Inflammatory macrophage treated with lipopolysaccharide for 1 hour (primary cell): ENCODE measurements around the gene EYA3.
A peak's percentile ranks its signal among the peaks of the same experiment; 100 is the strongest.

Experiments
- DNase-seq, 2 donors: peaks; one replicate each; pipeline ENCODE4 v3.0.0-alpha.2; 2020 to 2022

EYA3 gene

DNA sequence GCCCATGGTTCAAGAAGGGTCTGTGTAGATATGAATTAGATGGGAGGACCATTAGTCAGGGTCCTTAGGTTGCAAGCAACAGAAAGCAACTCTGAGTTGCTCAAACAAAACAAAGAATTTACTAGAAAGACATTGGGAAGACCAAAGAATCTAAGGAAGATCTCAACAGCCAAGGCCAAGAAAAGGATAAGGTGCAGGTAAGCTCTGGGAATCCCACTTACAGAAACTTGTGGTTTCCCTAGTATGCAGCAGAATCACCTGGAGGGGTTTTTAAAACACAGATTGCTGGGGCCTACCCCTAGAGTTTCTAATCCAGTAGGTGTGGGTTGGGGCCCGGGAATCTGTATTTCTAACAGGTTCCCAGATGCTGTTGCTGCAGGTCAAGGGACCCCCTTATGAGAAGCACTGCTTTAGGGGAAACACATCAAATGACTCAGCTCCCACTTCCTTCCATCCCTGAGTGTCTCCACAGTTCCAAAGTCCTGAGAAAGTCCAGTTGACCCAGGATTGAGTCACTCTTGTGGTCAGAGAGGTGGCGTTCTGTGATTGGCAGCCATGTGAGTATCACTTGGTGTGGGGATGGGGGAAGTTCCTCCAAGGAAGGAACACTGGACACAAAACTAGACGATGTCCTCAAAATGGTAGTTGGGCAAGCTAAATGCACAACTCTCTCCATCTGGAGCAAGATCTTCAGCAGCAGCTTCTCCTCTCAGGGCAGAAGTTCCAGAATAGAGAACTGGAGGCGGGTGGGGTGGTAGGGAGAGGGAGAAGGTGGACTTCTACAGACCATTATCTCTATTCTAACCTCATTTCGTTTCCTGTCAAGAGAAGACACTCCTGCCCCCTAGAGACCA is 24.2 kb upstream of the EYA3 start:
- peak; percentile 97 to 100 for DNase-seq

DNA sequence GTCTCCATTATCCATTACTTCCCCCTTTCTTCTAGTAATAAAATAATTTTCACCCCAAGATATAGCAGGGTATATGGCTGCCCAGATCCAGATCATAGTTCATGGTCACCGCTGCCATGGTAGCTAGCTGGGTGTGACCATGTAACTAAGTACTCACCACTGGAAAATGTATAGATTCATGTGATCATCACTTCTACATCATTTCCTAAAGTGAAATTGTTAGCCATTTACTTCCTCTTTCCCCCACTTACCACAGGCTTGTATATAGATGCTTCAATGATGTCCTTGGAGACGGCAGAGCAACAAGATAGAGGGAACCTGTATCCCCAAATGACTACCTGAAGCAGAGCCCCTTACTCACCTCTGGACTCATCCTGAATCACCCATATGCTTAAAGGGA is 22.7 kb upstream of the EYA3 start:
- peak; percentile 88 to 97 for DNase-seq

DNA sequence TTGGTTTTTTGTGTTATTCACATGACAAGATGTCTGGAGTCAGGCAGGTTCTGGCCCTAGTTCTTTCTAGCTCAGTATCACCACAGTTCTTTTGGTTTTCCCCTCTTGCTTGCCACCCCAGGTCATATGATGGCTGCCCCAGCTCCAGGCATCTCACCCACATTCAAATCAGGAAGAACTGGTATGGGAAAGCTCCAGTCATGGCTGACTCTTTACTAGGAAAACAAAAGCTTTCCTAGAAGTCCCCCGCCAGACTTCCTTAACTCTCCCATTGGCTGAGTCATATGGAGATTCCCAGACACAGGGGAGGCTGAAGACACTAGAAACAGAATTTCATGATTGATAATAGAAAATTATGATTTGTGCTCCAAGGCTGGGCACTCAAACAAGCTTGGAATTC is 22.1 kb upstream of the EYA3 start:
- peak; percentile 87 to 96 for DNase-seq

DNA sequence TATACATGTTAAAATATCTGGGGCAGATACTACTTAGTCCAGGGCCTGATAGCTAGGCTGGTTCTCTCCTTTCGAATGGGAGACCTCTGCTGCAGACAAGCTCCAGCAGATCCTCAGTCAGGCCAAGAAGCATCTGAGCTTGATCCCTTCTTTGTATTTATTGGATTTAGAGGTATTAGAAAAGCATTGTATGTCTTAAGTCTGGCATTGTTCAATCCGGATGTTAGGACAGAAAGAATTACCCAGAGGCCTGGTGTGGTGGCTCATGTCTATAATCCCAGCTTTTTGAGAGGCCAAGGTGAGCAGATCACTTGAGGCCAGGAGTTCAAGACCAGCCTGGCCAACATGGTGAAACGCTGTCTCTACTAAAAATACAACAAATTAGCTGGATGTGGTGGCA is 21.2 kb upstream of the EYA3 start:
- no peak for DNase-seq

DNA sequence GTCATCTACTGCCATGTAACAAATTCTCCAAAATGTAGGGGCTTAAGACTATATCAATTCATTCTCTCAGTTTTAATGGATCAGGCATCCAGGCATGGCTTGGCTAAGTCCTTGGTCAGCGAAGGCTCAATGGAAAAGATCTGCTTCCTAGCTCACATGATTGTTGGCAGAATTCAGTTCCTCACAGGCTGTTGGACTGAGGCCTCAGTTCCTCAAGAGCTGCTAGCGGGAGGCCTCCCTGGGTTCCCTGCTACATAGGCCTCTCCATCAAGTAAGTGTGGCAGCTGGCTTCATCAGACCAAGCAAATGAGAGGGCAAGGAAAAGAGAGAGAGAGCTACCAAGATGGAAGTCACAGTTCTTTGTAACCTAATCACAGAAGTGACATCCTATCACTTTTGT is 19.6 kb upstream of the EYA3 start:
- no peak for DNase-seq

DNA sequence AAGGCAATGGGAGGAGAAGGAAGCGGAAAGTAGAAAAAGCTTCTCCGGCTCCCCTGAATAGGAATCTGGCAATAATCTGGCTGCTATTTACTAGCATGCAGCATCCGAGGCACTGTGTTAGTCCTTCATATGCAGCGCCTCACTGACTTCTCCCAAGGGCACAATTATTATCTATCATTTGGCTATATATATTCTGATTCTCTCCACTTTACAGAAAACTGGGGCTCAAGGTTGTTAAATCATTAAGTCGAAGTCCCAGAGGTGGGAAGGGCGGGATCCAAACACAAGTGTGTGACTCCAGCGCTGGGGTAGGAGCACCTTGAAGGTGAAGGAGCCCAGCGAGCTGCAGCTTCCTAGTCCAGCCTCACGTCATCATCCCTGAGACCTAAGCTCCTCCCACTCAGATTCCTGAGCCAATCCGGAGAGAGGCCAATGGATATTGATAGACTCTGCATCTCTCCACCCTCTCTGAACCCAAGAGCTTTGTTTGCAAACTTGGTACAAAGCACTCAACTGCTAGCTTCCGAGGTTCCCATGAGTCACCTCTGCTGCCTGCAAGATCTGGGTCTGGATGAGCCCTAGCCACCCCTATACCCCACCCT is 16.6 kb upstream of the EYA3 start:
- DNase-seq: no peak

DNA sequence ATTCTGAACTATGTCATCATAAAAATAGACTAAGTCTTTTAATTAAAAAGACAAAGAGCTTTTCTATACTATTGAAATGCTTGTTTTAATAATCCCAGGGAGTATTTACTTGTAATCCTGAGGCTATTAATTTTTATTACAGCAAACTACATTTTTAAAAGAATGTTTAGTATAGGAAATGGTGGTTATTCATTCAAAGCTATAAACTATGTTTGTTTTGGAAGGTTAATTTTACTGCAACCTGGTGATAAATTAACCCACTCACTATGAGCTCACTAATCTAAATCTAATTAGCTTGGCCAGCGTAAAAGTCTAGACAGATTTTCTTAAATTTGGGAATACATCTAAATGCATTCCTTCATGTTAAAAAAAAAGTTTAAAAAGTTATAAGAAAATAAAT is 13.8 kb upstream of the EYA3 start:
- DNase-seq: no peak

DNA sequence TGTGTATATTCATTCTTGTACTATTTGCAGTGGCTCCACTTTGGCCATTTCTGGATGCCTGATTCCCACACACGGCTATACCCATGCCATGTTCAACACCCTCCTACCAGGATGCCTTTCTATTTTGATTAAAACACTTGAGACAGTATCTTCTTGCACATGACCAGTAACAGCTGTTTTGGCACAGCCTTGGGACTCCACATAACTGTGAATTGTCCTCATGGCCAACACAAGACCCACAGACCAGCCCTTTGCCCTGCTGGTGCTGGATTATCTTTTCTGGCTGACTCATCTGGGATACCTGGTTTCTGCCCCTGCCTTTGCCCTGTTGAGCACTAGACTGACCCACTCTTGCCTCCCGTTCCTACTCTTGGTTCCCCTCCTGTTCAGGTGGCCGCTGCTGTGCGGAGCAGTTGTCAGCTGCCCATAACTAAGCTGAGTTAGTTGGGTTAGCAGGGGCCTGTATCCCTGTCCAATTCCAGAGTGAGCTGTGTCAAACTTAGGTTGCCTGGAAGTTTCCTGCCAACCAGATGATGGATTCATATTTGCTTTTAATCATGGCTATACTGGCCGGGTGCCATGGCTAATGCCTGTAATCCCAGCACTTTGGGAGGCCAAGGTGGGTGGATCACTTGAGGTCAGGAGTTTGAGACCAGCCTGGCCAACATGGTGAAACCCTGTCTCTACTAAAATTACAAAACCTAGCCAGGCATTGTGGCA is 10.8 kb upstream of the EYA3 start:
- no peak for DNase-seq

DNA sequence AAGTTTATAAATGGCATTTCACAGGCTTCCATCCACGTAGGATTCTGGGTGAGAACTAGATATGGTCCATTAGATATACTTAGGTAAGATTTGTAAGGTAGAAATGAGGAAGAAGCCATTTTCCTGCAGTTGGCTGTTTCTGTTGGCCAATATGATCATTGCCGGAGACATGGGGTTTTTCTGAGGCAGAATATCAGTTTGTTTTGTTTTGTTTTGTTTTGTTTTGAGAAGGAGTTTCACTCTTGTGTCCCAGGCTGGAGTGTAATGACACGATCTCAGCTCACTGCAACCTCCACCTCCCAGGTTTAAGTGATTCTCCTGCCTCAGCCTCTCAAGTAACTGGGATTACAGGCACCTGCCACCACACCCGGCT is 8.7 kb upstream of the EYA3 start:
- no peak for DNase-seq

DNA sequence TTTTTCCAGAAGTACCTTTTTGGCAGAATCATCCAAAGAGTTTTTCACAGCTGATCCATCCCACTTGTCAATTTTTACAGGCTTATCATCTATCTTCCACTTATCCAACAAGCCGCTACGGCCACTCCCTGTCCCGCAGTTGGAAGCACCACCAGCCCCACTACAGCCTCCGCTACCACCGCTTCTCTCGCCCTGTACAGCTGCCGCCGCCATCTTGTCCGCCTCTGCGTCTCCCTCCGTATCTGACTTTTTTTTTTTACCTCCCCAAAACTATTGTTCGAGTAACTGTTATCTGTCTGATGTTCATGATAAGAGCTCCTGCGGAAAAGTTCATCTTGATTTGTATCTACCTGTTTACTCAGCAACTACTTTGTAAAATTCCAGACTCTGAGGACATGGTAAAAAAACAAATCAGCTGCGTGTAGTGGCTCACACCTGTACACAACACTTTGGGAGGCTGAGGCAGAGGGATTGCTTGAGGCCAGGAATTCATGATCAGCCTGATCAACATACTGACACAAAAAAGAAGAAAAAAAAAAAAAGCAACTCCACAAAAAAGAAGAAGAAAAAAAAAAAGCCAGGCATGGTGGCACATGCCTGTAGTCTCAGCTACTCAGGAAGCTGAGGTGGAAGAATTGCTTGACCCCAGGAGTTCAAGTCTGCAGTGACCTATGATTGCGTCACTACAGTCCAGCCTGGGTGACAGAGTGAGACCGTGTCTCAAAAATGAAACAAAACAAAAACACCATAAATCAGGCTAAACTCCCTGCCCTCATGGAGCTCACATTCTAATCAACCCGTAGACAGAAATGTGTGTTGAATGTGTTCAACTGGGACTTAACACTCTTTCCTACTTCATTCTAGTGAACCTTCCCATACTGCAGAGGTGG is 8.0 kb upstream of the EYA3 start:
- DNase-seq: no peak

DNA sequence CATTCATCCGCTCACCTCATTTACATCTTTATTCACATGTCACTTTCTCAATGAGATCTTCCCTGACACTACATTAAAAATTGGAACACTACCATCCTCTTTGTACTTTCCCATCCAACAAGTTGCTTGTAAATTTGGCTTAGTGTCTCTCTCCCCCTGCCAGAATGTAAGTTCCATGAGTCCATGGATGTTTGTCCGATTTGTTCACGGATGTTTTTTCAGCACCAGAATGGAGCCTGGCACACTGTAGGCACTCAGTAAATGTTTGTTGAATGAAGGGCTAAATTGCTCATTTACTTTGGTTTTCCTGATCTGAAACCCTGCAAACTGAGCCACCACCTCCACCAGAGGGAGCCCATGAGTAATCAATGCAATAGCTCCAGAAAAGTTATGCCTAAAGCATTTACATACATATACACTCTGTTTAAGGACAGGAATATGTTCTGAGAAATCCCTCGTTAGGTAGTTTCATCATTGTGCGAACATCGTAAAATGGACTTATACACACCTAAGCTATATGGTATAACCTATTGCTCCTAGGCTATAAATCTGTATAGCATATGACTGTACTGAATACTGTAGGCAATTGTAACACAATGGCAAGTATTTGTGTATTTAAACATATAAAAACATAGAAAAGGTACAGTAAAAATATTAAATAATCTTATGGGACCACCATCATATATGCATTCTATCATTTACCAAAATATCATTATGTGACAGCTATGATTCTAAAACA is 2.8 kb upstream of the EYA3 start:
- DNase-seq: peak; percentile 73 to 94

DNA sequence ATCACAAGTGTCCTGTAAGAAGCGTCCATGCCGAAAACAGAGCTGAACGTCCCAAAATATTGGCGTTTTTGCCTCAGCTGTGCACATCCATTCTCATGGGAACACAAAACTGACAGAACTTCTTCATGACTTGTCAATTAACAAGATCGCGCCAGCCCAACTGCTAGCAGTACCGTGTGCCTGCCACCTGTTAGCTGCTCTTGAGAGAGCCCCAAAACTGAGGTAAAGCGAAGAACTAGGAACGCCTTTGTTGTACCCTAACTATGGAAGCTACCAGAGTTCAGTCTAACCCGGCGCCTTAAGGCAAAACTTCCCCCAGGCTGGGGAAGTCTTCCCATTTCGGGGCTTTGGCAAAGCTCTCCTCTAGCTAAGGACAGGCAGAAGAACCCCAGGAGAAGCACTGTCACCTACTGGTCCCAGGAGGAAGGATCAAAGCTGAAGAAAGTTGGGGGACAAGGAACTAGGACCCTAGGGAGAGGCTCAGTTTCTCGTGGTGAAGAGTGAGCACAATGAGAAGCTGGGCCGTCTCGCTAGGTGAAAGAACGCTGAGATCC is 719 bp downstream of the EYA3 start:
- peak; percentile 47 to 54 for DNase-seq

DNA sequence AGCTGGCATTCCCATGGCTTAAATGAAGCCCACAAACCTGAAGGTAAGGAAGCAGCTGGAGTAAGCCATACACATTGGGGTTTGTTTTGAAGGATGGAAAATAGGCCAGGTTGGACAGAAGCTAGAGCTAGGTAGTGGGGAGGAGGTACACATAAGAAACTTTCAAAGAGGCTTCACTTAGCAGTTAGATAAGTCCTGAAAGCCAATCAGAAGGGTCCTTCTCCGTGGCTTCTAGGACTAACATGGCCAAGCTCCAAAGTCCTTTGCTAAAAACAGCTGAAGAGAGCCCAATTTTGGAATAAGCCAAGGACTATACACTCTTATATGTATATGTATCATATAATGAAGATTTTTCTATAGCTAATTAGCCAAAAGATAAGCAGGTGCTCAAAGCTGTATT is 1.8 kb downstream of the EYA3 start:
- DNase-seq: no peak

DNA sequence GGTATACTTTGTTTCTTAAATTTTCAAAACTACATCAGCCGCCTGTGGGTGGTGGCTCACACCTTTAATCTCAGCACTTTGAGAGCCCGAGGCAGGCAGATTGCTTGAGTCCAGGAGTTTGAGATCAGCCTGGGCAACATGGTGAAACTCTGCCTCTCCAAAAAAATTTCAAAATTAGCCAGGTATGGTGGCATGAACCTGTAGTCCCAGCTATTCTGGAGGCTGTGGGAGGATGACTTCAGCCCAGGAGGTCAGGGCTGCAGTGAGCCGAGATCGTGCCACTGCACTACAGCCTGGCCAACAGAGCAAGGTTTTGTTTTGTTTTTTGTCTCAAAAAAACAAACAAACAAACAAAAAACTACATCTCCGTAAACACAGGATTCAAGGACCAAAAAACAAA is 3.3 kb downstream of the EYA3 start:
- no peak for DNase-seq

DNA sequence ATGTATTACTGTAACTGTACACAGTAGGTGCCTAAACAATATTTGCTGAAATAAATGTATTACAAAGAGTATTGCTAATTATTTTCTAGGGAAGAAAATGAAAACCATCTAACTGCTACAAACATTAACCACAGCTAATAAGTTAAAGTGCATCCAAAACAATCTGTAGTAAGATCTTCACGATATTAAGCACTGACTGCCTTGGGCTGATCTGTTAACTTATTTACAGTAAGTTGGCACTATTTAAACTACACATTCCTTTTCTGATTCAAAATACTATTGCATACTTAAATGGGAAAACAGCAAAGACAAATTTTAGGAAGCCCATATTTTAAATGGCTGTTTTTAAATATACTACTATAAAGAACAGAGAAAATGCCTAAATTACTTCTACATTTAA is 4.5 kb downstream of the EYA3 start:
- DNase-seq: no peak

DNA sequence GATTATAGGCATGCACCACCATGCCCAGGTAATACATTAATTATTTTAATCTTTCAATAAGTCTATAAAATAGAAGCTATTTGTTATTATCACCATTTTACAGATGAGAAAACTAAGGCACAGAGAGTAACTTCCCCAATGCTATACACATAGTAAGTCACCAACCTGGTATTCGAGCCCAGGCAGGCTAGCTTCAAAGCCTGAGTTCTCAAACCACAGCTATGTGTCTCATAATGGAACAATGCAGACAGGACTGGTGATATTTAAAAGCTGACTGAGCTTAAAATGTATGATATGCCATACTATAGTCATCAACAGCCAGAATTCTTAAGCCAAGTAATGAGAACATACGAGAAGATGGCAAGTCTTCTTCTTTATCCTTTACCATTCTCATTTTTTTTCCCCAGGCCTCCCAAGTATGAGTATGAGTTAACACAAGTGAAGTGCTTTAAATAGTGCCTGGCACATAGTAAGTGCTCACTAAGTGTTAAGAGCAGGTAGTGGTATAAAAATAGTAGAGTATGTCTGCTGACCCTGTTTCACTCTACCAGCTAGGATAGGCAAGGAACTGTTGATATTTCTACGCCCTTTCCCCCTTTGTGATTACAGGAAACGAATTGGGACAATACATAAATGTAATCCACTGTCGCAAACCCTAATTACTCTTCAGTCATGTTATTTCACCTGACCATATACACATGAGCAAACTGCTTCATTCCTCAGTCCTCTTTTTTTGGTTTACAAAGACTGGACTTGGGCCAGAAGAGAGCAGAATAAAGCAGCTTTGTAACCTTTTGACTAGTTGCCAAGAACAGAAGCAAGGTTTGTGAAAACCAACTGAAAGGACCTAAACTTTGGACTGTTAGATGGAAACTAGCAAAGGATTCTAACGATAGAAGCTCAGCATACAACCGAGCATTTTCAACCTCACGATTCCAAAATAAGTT is 9.5 kb downstream of the EYA3 start:
- DNase-seq: no peak

DNA sequence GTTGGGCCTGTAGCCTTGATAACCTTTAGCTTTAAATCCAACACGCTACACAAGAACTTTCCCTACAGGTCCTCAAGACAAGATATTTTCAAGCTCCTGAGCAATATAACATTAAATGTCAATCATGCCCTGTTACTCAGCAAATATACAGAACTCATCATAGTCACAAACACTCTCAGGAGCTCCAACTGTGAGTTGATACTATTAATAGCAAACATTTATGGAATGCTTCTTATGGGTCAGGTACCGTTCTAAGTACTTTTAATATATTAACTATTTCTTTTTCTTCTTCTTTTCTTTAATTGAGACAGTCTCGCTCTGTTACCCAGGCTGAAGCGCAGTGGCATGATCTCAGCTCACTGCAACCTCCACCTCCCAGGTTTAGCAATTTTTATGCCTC is 10.1 kb downstream of the EYA3 start:
- no peak for DNase-seq

DNA sequence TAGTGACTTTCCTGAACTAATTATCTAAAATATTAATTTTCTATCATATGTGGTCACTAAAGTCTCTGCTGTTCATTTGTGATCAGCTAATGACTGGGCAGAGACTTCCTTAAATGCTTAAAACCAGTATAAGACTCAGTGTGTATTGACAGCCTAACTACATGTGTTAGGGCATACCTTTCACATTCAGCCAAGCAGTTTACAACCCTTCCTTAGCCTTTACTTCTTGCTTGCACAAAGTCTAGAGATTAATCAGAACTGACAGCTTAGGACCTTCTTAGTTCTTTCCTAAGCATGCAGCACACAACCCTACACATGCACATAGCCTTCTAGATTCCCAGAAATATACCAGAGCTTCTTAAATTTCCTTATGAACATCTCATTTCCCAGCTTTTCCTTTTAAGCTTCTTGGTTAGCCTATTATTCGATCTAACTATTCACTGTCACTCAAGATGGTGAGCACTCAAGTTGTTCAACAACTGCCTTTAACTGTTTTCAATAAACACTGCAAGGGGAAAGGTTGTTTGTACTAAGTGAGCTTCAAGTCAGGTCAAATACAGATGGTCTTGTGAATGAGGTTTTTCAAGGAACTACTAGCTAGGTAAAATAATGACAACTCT is 13.4 kb downstream of the EYA3 start:
- no peak for DNase-seq

DNA sequence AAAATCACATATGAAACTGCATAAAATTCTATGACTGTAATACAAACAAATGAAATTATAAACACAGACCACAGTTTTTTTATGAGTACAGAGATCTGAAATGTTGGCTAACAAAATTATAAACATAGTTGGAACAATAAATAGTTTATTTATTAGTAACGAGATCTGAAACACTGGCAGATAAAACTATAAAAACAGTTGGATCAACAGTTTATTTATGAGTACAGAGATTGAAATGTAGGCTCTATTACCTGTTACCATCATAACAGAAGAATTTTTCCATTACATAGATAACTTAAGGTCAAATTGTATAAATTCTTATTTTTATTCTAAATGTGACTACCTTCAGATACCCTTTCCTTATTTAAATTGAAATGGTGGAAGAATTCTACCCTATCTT is 14.5 kb downstream of the EYA3 start:
- no peak for DNase-seq

DNA sequence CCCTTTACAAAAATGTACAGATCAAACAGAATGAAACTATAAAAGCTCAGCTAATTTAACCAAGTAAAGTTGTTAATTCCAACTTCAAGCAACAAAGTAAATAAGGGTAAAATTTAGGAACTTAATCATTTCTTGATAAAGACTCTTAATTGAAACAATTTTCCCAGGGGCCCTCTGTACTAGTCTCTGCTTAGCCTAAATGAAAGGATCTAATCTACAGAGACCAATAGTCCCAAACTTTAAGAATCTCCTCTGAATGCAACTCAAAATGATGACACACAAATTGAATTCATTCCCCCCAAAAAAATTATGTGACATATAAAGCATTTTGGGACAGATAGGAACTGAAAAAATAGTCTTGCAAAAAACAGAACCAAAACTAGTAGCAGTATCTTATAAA is 16.6 kb downstream of the EYA3 start:
- DNase-seq: no peak
